Muscle layer of duodenum (tissue), 2 donors: ENCODE results near the gene LPP.

Source experiments
- H3K27ac ChIP-seq: one replicate; pipeline ENCODE4 v1.7.0; 2013; ENCODE audit warnings: mild to moderate bottlenecking, low read length
- H3K27me3 ChIP-seq: one replicate; pipeline ENCODE4 v1.7.0; 2013; ENCODE audit warnings: low read depth, mild to moderate bottlenecking, control low read depth, low read length
- H3K36me3 ChIP-seq, 2 donors: one replicate each; pipeline ENCODE4 v1.7.0; 2013; ENCODE audit warnings: low read length in 2 of 2, control low read depth in 1 of 2, mild to moderate bottlenecking in 1 of 2; ENCODE audit not compliant: insufficient read depth in 2 of 2, control insufficient read depth in 1 of 2
- H3K4me1 ChIP-seq, 2 donors: one replicate each; pipeline ENCODE4 v1.7.0; 2013; ENCODE audit warnings: low read length in 2 of 2, mild to moderate bottlenecking in 2 of 2, control low read depth in 1 of 2, moderate library complexity in 1 of 2; ENCODE audit not compliant: insufficient read depth in 2 of 2, control insufficient read depth in 1 of 2
- H3K4me3 ChIP-seq, 2 donors: one replicate each; pipeline ENCODE4 v1.7.0; 2013; ENCODE audit warnings: low read length in 2 of 2, low read depth in 1 of 2, mild to moderate bottlenecking in 1 of 2
- H3K9me3 ChIP-seq, 2 donors: one replicate each; pipeline ENCODE4 v1.7.0; 2013; ENCODE audit warnings: low read length in 2 of 2, control low read depth in 1 of 2, mild to moderate bottlenecking in 1 of 2; ENCODE audit not compliant: control insufficient read depth in 1 of 2
- donor health status: healthy.

Gene LPP

GRCh38 chr3:188845514-188845913 lies 691.6 kb downstream of the LPP start:
- no peak overlapping the region for H3K4me3 ChIP-seq
- no peaks in the 10 kb centered on the region for H3K36me3 ChIP-seq
- H3K9me3 ChIP-seq: no peaks in the 10 kb centered on the region
- no peak overlapping the region for H3K27ac ChIP-seq
- H3K4me1 ChIP-seq: peaks cover 0 to 7% of the 10 kb centered on the region in 2 donors
- H3K27me3 ChIP-seq: no peaks in the 10 kb centered on the region

GRCh38 chr3:188848947-188849346 lies 695.0 kb downstream of the LPP start:
- Histone ChIP-seq H3K4me3 (no peak overlapping the region), H3K36me3 (no peaks in the 10 kb centered on the region), H3K9me3 (no peaks in the 10 kb centered on the region), H3K27ac (no peak overlapping the region), H3K27me3 (no peaks in the 10 kb centered on the region), H3K4me1 (peaks cover 0 to 6% of the 10 kb centered on the region in 2 donors)

GRCh38 chr3:188853856-188854771 lies 700.2 kb downstream of the LPP start:
- H3K9me3 ChIP-seq: no peaks in the 10 kb centered on the region
- H3K4me3 ChIP-seq: no peak overlapping the region
- H3K27me3 ChIP-seq: no peaks in the 10 kb centered on the region
- peaks cover 0 to 14% of the 10 kb centered on the region in 2 donors for H3K4me1 ChIP-seq
- peak overlapping the region; percentile 47 for H3K27ac ChIP-seq
- H3K36me3 ChIP-seq: no peaks in the 10 kb centered on the region

GRCh38 chr3:188854772-188855149 lies 700.8 kb downstream of the LPP start:
- Histone ChIP-seq H3K27ac (peak overlapping the region; percentile 47), H3K4me1 (peaks cover 0 to 14% of the 10 kb centered on the region in 2 donors), H3K4me3 (no peak overlapping the region), H3K27me3 (no peaks in the 10 kb centered on the region), H3K9me3 (no peaks in the 10 kb centered on the region), H3K36me3 (no peaks in the 10 kb centered on the region)

- Histone ChIP-seq H3K4me3 (no peak overlapping the region), H3K27ac (no peak overlapping the region), H3K36me3 (no peaks in the 10 kb centered on the region), H3K4me1 (peaks cover 0 to 14% of the 10 kb centered on the region in 2 donors), H3K9me3 (no peaks in the 10 kb centered on the region), H3K27me3 (no peaks in the 10 kb centered on the region)
These were observed 701.7 kb downstream of the LPP start for GRCh38 chr3:188855675-188856074.

GRCh38 chr3:188860147-188860546 lies 706.2 kb downstream of the LPP start:
- no peaks in the 10 kb centered on the region for H3K9me3 ChIP-seq
- H3K27ac ChIP-seq: no peak overlapping the region
- H3K36me3 ChIP-seq: no peaks in the 10 kb centered on the region
- H3K27me3 ChIP-seq: no peaks in the 10 kb centered on the region
- no peak overlapping the region for H3K4me3 ChIP-seq
- H3K4me1 ChIP-seq: peaks cover 0 to 29% of the 10 kb centered on the region in 2 donors

GRCh38 chr3:188861842-188862744 lies 708.1 kb downstream of the LPP start:
- H3K27ac ChIP-seq: no peak overlapping the region
- H3K4me3 ChIP-seq: no peak overlapping the region
- no peaks in the 10 kb centered on the region for H3K9me3 ChIP-seq
- H3K36me3 ChIP-seq: peaks cover 0 to 11% of the 10 kb centered on the region in 2 donors
- peaks cover 0 to 26% of the 10 kb centered on the region in 2 donors for H3K4me1 ChIP-seq
- H3K27me3 ChIP-seq: no peaks in the 10 kb centered on the region

- Histone ChIP-seq H3K27me3 (no peaks in the 10 kb centered on the region), H3K27ac (no peak overlapping the region), H3K4me3 (no peak overlapping the region), H3K36me3 (peaks cover 0 to 11% of the 10 kb centered on the region in 2 donors), H3K4me1 (peaks cover 0 to 30% of the 10 kb centered on the region in 2 donors), H3K9me3 (no peaks in the 10 kb centered on the region)
These were observed 710.0 kb downstream of the LPP start for GRCh38 chr3:188863999-188864406.

- Histone ChIP-seq H3K27me3 (no peaks in the 10 kb centered on the region), H3K4me3 (no peak overlapping the region), H3K27ac (no peak overlapping the region), H3K4me1 (peaks cover 0 to 21% of the 10 kb centered on the region in 2 donors), H3K36me3 (peaks cover 4 to 11% of the 10 kb centered on the region in 2 donors), H3K9me3 (no peaks in the 10 kb centered on the region)
These were observed 713.8 kb downstream of the LPP start for GRCh38 chr3:188867691-188868265.

- Histone ChIP-seq H3K27me3 (no peaks in the 10 kb centered on the region), H3K4me3 (no peak overlapping the region), H3K4me1 (peaks cover 0 to 11% of the 10 kb centered on the region in 2 donors), H3K27ac (no peak overlapping the region), H3K9me3 (no peaks in the 10 kb centered on the region), H3K36me3 (peaks cover 11 to 19% of the 10 kb centered on the region in 2 donors)
These were observed 714.8 kb downstream of the LPP start for GRCh38 chr3:188868803-188869202.

- no peak overlapping the region for H3K4me3 ChIP-seq
- H3K27me3 ChIP-seq: no peaks in the 10 kb centered on the region
- peaks cover 18 to 27% of the 10 kb centered on the region in 2 donors for H3K36me3 ChIP-seq
- peaks cover 0 to 4% of the 10 kb centered on the region in 2 donors for H3K4me1 ChIP-seq
- H3K9me3 ChIP-seq: no peaks in the 10 kb centered on the region
- no peak overlapping the region for H3K27ac ChIP-seq
These were observed 715.7 kb downstream of the LPP start for GRCh38 chr3:188869628-188870027.
